KMS-11 (cell line): Measurements from ENCODE around the gene RAET1E.

Experiments
- H2AFZ ChIP-seq: fragments of 200-600 bp; sonication (generic); 2 replicates; pipeline ENCODE4 v1.6.1; 2016; ENCODE audit warnings: antibody characterized with exemption, mixed run types, low read depth
- H3K27ac ChIP-seq: fragments of 200-600 bp; sonication (generic); 2 replicates; pipeline ENCODE4 v1.6.1; 2016; ENCODE audit warnings: mild to moderate bottlenecking, mixed run types
- H3K27me3 ChIP-seq: fragments of 200-600 bp; sonication (generic); 2 replicates; pipeline ENCODE4 v1.6.1; 2017; ENCODE audit warnings: mild to moderate bottlenecking, low read depth, mixed run types, moderate library complexity; ENCODE audit not compliant: insufficient read depth
- H3K36me3 ChIP-seq: fragments of 200-600 bp; sonication (generic); 2 replicates; pipeline ENCODE4 v1.6.1; 2017; ENCODE audit warnings: mild to moderate bottlenecking, mixed run types; ENCODE audit not compliant: insufficient read depth
- H3K4me1 ChIP-seq: fragments of 200-600 bp; sonication (generic); 2 replicates; pipeline ENCODE4 v1.6.1; 2016; ENCODE audit warnings: mild to moderate bottlenecking, low read depth, mixed run types; ENCODE audit not compliant: poor library complexity, severe bottlenecking
- H3K4me2 ChIP-seq: fragments of 200-600 bp; sonication (generic); 2 replicates; pipeline ENCODE4 v1.7.0; 2016; ENCODE audit warnings: mild to moderate bottlenecking, mixed run types
- H3K4me3 ChIP-seq: fragments of 200-600 bp; sonication (generic); IDR thresholded peaks from 2 replicates; pipeline ENCODE4 v1.6.1; 2017; ENCODE audit warnings: low read depth, low read length, mixed read lengths; ENCODE audit not compliant: insufficient read depth
- H3K79me2 ChIP-seq: fragments of 200-600 bp; sonication (generic); 2 replicates; pipeline ENCODE4 v1.6.1; 2016; ENCODE audit warnings: low read depth, mixed run types; ENCODE audit not compliant: insufficient read depth
- H3K9ac ChIP-seq: fragments of 200-600 bp; sonication (generic); 2 replicates; pipeline ENCODE4 v1.6.1; 2016; ENCODE audit warnings: mild to moderate bottlenecking, mixed run types
- H4K20me1 ChIP-seq: fragments of 200-600 bp; sonication (generic); 2 replicates; pipeline ENCODE4 v1.6.1; 2016; ENCODE audit warnings: mild to moderate bottlenecking, mixed run types; ENCODE audit not compliant: insufficient read depth
- TF ChIP-seq, protein P1 (sequence below): fragments of 200-600 bp; sonication (generic); conservative IDR thresholded peaks from 2 replicates; pipeline ENCODE4 v1.6.1; 2017; ENCODE audit warnings: low read depth, mild to moderate bottlenecking, antibody characterized with exemption, low read length, moderate library complexity, mixed read lengths

RAET1E gene

DNA sequence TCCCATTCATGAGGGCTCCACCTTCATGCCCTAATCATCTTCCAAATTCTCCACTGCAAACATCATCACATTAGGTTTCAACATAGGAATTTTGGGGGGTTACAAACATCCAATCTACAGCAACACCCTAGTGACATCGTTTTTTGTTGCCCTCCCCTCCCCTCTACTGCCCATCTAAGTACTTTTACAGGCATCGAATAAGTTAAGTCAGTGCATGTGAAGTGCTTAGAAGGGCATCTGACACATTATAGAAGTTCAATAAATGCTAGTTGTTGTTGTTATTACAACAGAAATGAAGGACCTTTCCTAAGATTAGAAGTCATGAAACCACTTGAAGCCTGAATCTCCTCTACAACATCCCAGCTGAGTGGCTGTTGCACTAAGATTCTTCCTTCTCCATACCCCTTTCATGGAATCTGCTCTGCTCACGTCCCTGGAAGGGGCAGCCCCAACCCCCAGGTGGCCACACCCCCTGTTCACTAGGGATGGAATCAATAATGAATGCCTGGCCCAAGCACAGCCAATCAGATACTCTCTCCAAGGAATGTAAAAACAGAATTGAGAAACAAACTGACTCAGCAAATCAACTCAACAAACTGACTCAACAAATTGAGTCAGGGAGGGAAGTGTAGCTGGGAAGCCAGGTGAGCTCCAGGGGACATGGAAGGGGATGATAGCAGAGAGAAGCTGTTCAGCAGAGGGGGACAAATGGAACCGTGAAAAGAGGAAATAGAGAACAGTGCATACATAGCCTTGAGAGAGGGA is 29.9 kb downstream of the RAET1E start:
- Histone ChIP-seq H3K79me2 (no peaks in the 10 kb centered on the region), H2AFZ (no peak overlapping the region), H3K4me2 (no peak overlapping the region), H3K27me3 (no peaks in the 10 kb centered on the region), H3K4me1 (peaks cover 7% of the 10 kb centered on the region), H3K4me3 (no peak overlapping the region), H3K36me3 (no peaks in the 10 kb centered on the region), H3K9ac (no peak overlapping the region), H4K20me1 (no peaks in the 10 kb centered on the region), H3K27ac (no peak overlapping the region)
- TF ChIP-seq, protein P1, sequence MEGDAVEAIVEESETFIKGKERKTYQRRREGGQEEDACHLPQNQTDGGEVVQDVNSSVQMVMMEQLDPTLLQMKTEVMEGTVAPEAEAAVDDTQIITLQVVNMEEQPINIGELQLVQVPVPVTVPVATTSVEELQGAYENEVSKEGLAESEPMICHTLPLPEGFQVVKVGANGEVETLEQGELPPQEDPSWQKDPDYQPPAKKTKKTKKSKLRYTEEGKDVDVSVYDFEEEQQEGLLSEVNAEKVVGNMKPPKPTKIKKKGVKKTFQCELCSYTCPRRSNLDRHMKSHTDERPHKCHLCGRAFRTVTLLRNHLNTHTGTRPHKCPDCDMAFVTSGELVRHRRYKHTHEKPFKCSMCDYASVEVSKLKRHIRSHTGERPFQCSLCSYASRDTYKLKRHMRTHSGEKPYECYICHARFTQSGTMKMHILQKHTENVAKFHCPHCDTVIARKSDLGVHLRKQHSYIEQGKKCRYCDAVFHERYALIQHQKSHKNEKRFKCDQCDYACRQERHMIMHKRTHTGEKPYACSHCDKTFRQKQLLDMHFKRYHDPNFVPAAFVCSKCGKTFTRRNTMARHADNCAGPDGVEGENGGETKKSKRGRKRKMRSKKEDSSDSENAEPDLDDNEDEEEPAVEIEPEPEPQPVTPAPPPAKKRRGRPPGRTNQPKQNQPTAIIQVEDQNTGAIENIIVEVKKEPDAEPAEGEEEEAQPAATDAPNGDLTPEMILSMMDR = no peak

DNA sequence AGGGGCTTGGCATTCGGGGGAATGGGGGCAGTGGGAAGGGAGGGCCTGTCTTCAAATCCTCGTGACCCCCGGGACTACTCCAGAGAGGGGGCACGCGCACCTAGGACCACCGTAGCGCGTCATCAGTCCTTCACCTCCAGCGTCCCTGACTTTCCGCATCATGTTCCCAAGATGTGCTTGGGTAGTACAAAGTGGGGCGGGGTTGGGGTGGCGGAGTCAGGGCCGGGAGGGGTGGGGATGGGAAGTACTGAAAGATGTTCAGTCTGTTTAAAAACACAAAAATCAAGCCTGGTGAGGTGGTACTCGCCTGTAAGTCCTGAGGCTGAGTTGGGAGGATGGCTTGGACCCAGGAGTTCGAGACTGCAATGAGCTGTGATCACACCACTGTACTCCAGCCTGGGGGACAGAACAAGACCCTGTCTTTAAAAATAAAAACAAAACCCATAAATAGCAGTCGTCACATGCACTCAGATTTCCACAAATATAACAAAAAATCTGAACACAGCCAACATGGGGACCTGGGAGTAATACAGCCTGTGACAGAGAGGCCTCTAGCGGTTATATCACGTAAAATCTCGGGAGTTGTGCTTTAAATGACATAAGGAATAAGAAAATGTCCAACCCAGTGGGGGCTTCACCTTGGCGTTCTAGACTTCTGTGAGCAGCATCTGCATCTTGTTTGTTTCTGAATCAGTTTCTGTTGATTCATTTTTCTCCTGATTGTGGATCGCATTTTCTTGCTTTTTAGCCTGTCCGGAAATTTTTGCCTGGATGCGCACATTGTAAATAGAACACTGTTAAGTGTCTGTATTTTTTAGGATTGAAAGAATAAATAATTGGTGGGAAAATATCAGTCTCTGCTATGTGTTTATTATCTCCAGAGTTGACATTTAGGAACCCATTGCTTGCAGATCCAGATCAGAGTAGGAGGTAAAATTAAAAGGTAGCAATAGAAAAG is 33.1 kb downstream of the RAET1E start:
- no peak overlapping the region for H3K4me3 ChIP-seq

DNA sequence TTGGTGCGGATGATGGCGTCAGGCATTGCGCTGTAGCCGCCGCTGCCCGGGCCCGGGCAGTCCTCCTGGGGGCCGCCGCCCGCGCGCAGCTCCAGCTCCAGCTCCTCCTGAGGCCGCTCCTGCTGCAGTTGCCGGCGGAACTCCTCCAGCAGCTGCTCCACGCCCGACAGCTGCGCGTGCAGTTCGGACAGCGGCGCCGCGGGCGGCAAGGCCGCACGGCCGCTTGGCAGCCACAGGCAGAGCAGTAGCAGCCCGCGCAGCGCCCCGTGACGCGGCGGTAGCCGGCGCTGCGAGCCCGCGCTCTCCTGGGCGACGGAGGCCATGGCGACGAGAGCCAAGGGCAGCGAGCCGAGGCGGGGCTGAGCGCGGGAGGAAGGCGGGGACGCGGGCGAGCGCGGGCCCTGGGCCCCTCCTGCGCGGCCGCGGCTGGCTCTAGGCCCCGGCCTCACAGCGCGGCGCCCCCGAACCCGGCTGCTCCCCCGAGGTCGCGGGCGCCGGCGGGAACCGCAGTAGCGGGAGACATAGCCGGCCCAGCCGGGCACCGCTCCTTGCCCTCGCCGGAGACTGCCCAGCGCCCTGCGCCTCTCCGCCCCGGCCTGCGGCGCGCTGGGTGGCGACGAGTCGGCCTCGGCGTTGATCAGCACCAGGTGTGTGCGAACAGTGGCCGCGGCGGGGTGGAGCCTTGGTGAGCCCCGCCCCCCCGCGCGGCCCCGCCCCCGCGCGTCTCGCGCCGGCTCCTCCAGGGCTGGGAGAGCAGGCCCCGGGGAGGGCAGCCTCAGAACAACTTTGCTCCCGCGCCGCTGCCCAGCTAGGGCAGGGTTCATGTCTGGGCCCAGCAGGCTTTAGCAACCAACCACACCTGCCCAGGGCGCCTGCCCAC is 34.0 kb downstream of the RAET1E start, which contains the start of gene LRP11:
TSS of gene LRP11 (minus strand) at position 662 of the 880 bp plus-strand sequence. CDS start at position 323, 339 bp downstream.
- TF ChIP-seq, protein P1 = no peak
- Histone ChIP-seq H3K4me1 (peaks cover 7% of the 10 kb centered on the region), H3K36me3 (no peaks in the 10 kb centered on the region), H3K79me2 (no peaks in the 10 kb centered on the region), H3K4me3 (no peak within 1 kb of the TSS), H4K20me1 (no peaks in the 10 kb centered on the region), H3K9ac (peak within 1 kb of the TSS; percentile 35; the same call in 1 of the 2 replicates), H3K27ac (peak within 1 kb of the TSS; percentile 32; the same call in 1 of the 2 replicates), H3K27me3 (no peaks in the 10 kb centered on the region), H3K4me2 (peak within 1 kb of the TSS; percentile 84), H2AFZ (peak within 1 kb of the TSS; percentile 97)

More for the DNA sequence above, 33.1 kb downstream of the RAET1E start:
- no peaks in the 10 kb centered on the region for H3K27me3 ChIP-seq
- peak overlapping the region; percentile 84 for H3K4me2 ChIP-seq
- H3K4me1 ChIP-seq = peaks cover 7% of the 10 kb centered on the region
- no peaks in the 10 kb centered on the region for H3K79me2 ChIP-seq
- no peaks in the 10 kb centered on the region for H3K36me3 ChIP-seq
- TF ChIP-seq, protein P1 = peak; percentile 67
- peak overlapping the region; percentile 97 for H2AFZ ChIP-seq
- no peak overlapping the region for H3K27ac ChIP-seq
- peak overlapping the region; percentile 35; the same call in 1 of the 2 replicates for H3K9ac ChIP-seq
- no peaks in the 10 kb centered on the region for H4K20me1 ChIP-seq
